ENCODE measurements around the gene SPIRE1.

The SPIRE1 gene

DNA sequence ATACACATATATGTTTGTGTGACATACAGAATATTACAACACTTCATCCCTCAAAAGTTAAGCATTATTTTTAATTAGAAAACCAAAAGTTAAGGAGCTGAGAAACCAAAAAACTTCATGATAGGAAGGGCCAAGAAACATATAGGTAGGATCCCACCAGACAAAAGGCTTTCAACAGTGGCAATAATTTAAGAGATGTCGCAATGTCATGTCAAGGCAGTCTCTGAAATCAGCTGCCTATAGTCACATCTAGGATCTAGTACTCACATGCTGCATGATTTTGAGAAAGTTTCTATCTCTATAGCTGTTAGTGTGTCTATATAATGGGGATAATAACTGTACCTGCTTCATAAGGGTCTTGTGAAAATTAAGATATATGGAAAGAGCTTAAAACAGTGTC is 72.7 kb downstream of the SPIRE1 start:
- no peaks in the 10 kb centered on the region for H3K9me3 ChIP-seq (ENCODE audit: control insufficient read depth, low read length)
- 97 to 100% methylated on average over 1 of the region's 1 CpG for WGBS, 2 experiments

DNA sequence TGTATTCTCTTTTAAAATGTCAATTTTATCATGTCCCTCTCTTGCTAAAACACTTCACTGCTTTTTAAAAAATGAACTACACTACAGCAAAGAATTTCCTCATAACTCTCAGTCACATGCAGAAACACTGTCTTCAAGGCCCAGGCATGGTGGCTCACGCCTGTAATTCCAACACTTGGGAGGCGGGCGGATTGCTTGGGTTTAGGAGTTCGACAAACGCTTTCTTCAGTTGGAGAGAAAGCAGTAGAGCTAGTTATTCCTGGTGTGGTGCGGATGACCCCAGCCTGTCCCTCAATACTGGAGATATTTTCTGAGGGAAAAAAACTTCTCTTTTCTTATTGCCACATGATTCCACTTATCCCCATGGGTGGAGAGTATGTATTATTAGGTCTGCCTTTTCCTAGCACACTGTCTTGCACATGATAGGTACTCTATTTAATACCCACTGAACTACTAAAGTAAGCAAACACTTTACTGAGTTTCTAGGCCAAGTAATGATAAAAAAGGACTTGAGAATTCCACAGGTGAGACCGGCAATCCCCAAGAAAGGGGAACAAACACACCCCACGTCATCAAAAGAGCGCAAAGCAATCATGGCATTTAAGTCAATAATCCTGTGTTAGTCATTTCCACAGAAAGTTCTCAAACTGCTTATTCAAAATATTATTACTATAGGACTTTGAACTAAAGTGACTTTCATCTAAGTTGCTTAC is 77.1 kb downstream of the SPIRE1 start:
- Histone ChIP-seq H3K27me3 (ENCODE audit: control insufficient read depth, insufficient read depth, low read length, poor library complexity, severe bottlenecking) (no peaks in the 10 kb centered on the region), H3K27ac (ENCODE audit: insufficient read depth, low read depth, low read length, poor library complexity, severe bottlenecking) (no peak overlapping the region), H3K36me3 (ENCODE audit: control insufficient read depth, insufficient read depth, low read length) (no peaks in the 10 kb centered on the region), H3K9me3 (ENCODE audit: control insufficient read depth, low read length) (no peaks in the 10 kb centered on the region), H3K4me1 (ENCODE audit: control insufficient read depth, insufficient read depth, low read length) (no peaks in the 10 kb centered on the region), H3K4me3 (ENCODE audit: insufficient read depth, low read depth, low read length) (no peak overlapping the region)
- WGBS, 2 experiments, result 92 to 94% methylated on average over 9 of the region's 9 CpGs

More for the DNA sequence above, 72.7 kb downstream of the SPIRE1 start:
- no peak overlapping the region for H3K27ac ChIP-seq (ENCODE audit: insufficient read depth, low read depth, low read length, poor library complexity, severe bottlenecking)
- H3K4me1 ChIP-seq (ENCODE audit: control insufficient read depth, insufficient read depth, low read length), result no peaks in the 10 kb centered on the region
- no peaks in the 10 kb centered on the region for H3K36me3 ChIP-seq (ENCODE audit: control insufficient read depth, insufficient read depth, low read length)
- no peak overlapping the region for H3K4me3 ChIP-seq (ENCODE audit: insufficient read depth, low read depth, low read length)
- no peaks in the 10 kb centered on the region for H3K27me3 ChIP-seq (ENCODE audit: control insufficient read depth, insufficient read depth, low read length, poor library complexity, severe bottlenecking)

DNA sequence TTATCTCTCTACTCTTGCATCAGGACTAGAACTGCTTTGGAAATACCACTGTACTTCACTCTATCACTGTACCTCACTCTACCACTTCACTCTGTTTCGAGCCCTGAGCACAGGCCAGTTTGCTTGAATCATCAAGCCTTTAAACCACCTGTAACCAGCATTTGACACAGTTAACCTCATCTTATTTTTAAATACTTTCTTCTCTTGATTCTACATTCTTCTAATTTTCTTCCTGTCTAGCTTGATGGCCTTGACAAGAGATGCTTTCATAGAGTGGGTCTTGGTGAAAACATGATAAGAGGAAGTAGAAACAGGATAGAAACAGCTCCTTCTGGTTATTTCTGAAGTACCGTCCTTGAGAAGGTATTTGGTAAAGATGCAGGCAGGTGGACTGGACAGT is 78.1 kb downstream of the SPIRE1 start:
- Histone ChIP-seq H3K4me3 (ENCODE audit: insufficient read depth, low read depth, low read length) (no peak overlapping the region), H3K27ac (ENCODE audit: insufficient read depth, low read depth, low read length, poor library complexity, severe bottlenecking) (no peak overlapping the region), H3K9me3 (ENCODE audit: control insufficient read depth, low read length) (no peaks in the 10 kb centered on the region), H3K36me3 (ENCODE audit: control insufficient read depth, insufficient read depth, low read length) (no peaks in the 10 kb centered on the region), H3K4me1 (ENCODE audit: control insufficient read depth, insufficient read depth, low read length) (no peaks in the 10 kb centered on the region), H3K27me3 (ENCODE audit: control insufficient read depth, insufficient read depth, low read length, poor library complexity, severe bottlenecking) (no peaks in the 10 kb centered on the region)
- WGBS, 2 experiments, result 93 to 95% methylated on average over 2 of the region's 2 CpGs

DNA sequence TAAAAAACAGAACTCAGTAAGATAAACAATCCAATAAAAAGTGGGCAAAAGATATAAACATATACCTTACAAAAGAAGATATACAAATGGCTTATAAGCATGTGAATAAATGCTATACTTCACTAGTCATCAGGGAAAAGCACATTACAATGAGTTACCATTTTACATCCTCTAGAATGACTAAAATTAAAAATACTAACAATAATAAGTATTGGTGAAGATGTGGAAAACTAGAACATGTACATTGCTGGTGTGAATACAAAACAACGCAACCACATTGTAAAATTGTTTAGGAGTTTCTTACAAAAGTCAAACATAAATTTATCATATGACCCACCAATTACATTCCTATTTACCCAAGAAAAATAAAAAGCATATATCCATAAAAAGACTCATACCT is 80.1 kb downstream of the SPIRE1 start:
- no peaks in the 10 kb centered on the region for H3K36me3 ChIP-seq (ENCODE audit: control insufficient read depth, insufficient read depth, low read length)
- H3K9me3 ChIP-seq (ENCODE audit: control insufficient read depth, low read length), result no peaks in the 10 kb centered on the region
- no peak overlapping the region for H3K4me3 ChIP-seq (ENCODE audit: insufficient read depth, low read depth, low read length)
- no peaks in the 10 kb centered on the region for H3K4me1 ChIP-seq (ENCODE audit: control insufficient read depth, insufficient read depth, low read length)
- no peaks in the 10 kb centered on the region for H3K27me3 ChIP-seq (ENCODE audit: control insufficient read depth, insufficient read depth, low read length, poor library complexity, severe bottlenecking)
- H3K27ac ChIP-seq (ENCODE audit: insufficient read depth, low read depth, low read length, poor library complexity, severe bottlenecking), result no peak overlapping the region
- 100% methylated on average over 1 of the region's 1 CpG; no CpG with 5 or more reads in 1 of the 2 experiments for WGBS, 2 experiments

DNA sequence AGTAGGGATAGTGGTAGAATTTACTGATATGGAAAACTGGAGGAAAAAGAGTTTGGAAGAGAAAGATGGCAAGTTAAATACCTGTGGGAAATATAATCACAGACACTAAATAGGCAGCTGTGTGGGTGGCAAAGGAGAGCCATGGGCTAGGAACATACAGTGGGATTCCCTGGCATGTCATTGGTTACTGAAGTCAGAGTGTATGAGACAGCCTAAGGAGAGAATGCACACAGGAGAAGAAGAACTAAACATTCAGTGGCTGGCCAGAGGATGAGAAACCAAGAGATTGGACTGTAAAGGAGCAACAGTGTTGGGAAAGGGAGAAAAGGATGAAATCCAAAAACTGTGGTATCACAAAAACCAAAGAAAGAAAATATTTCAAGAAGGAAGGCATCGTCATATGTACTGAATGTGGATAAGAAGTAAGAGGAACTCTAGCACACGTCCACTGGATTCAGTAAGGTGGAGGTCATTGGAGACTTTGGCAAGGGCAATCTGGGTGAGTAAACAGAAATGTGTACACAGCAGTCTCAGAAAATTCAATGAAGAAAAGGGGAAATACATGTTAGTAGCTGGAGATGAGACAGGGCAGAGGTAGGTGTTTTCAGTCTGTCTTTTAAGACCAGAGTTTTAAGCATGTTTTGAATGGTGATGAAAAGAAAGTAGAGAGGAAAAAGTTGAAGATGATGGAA is 83.3 kb downstream of the SPIRE1 start:
- no peak overlapping the region for H3K27ac ChIP-seq (ENCODE audit: insufficient read depth, low read depth, low read length, poor library complexity, severe bottlenecking)
- no peaks in the 10 kb centered on the region for H3K36me3 ChIP-seq (ENCODE audit: control insufficient read depth, insufficient read depth, low read length)
- 94% methylated on average over 2 of the region's 2 CpGs for WGBS, 2 experiments
- no peaks in the 10 kb centered on the region for H3K27me3 ChIP-seq (ENCODE audit: control insufficient read depth, insufficient read depth, low read length, poor library complexity, severe bottlenecking)
- H3K4me3 ChIP-seq (ENCODE audit: insufficient read depth, low read depth, low read length), result no peak overlapping the region
- H3K9me3 ChIP-seq (ENCODE audit: control insufficient read depth, low read length), result no peaks in the 10 kb centered on the region
- H3K4me1 ChIP-seq (ENCODE audit: control insufficient read depth, insufficient read depth, low read length), result no peaks in the 10 kb centered on the region

DNA sequence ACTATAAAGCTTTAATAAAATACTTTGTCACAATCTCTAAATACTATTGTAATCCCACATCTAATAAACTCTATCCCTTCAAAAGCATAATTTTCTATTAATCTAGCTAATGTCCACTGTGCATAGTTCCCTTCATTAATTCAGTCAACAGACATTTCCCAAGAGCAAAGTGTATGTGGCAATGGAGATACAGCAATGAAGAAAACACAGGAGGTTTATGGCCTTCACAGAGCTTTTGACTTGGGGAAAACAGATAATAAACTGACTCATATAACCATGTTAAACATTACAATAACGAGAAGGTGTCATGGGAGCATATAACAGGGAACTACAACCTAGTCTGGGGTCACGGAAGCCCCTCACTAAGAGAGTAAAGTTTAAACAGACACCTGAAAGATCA is 86.3 kb downstream of the SPIRE1 start:
- no peaks in the 10 kb centered on the region for H3K27me3 ChIP-seq (ENCODE audit: control insufficient read depth, insufficient read depth, low read length, poor library complexity, severe bottlenecking)
- no peak overlapping the region for H3K4me3 ChIP-seq (ENCODE audit: insufficient read depth, low read depth, low read length)
- no peaks in the 10 kb centered on the region for H3K36me3 ChIP-seq (ENCODE audit: control insufficient read depth, insufficient read depth, low read length)
- 92 to 93% methylated on average over 2 of the region's 2 CpGs for WGBS, 2 experiments
- no peaks in the 10 kb centered on the region for H3K9me3 ChIP-seq (ENCODE audit: control insufficient read depth, low read length)
- no peak overlapping the region for H3K27ac ChIP-seq (ENCODE audit: insufficient read depth, low read depth, low read length, poor library complexity, severe bottlenecking)
- no peaks in the 10 kb centered on the region for H3K4me1 ChIP-seq (ENCODE audit: control insufficient read depth, insufficient read depth, low read length)

DNA sequence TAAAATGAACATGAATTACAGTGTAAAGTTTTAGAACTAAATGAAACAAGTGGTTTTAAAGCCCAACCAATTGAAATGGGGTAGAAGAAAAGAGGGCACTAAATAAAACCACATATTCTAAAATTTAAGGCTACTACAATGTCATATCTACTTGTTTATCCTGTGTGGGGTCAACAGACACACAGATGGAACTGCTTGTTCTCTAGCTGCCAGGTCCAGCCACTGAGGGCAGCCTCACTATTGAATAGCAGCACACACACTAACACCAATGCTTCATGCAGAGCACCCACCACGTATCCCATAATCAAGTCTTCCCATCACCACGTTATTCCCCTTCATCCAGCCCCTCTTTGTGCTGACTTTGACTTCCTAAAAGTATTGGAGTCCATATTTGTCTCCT is 88.1 kb downstream of the SPIRE1 start:
- no peaks in the 10 kb centered on the region for H3K9me3 ChIP-seq (ENCODE audit: control insufficient read depth, low read length)
- H3K4me3 ChIP-seq (ENCODE audit: insufficient read depth, low read depth, low read length), result no peak overlapping the region
- no peaks in the 10 kb centered on the region for H3K27me3 ChIP-seq (ENCODE audit: control insufficient read depth, insufficient read depth, low read length, poor library complexity, severe bottlenecking)
- no peak overlapping the region for H3K27ac ChIP-seq (ENCODE audit: insufficient read depth, low read depth, low read length, poor library complexity, severe bottlenecking)
- WGBS, 2 experiments, result 69 to 84% methylated on average over 2 of the region's 2 CpGs
- no peaks in the 10 kb centered on the region for H3K4me1 ChIP-seq (ENCODE audit: control insufficient read depth, insufficient read depth, low read length)
- H3K36me3 ChIP-seq (ENCODE audit: control insufficient read depth, insufficient read depth, low read length), result no peaks in the 10 kb centered on the region

DNA sequence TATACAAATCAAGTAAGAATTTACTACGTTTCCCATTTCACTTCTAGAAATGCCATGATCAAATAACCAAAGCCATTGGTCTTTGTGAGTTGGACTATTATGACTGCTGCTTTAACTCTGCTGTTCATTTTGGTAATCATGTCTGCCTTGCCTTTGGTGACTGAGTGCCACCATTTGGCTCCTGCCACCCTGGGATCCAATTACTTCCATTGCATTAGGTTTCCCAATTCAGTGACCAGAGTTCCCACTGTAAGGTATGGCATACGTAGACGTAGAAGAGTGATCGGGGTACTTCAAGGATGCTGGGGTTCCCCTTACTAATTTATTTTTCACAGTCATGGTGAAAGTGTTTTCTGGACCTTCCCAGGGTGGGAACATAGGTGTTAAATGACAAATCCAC is 90.1 kb downstream of the SPIRE1 start:
- H3K27ac ChIP-seq (ENCODE audit: insufficient read depth, low read depth, low read length, poor library complexity, severe bottlenecking), result no peak overlapping the region
- H3K9me3 ChIP-seq (ENCODE audit: control insufficient read depth, low read length), result no peaks in the 10 kb centered on the region
- no peaks in the 10 kb centered on the region for H3K36me3 ChIP-seq (ENCODE audit: control insufficient read depth, insufficient read depth, low read length)
- H3K27me3 ChIP-seq (ENCODE audit: control insufficient read depth, insufficient read depth, low read length, poor library complexity, severe bottlenecking), result no peaks in the 10 kb centered on the region
- no peak overlapping the region for H3K4me3 ChIP-seq (ENCODE audit: insufficient read depth, low read depth, low read length)
- H3K4me1 ChIP-seq (ENCODE audit: control insufficient read depth, insufficient read depth, low read length), result no peaks in the 10 kb centered on the region
- WGBS, 2 experiments, result 93 to 94% methylated on average over 4 of the region's 4 CpGs

DNA sequence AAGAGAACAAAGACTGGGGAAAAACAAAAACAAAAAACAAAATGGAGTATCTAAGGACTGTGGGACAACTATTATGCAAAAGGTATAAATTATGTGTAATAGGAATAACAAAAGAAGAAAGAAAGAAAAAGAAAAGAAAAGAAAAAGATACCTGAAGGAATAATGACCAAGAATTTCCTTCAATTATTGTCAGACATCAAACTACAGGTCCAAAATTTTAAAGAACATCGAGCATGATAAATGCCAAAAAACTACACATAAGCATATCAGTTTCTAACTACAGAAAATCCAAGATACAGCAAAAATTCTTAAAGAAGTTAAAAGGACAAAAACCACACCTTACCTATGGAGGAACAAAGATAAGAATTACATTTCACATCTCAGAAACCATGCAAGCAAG is 93.0 kb downstream of the SPIRE1 start:
- Histone ChIP-seq H3K27me3 (ENCODE audit: control insufficient read depth, insufficient read depth, low read length, poor library complexity, severe bottlenecking) (no peaks in the 10 kb centered on the region), H3K36me3 (ENCODE audit: control insufficient read depth, insufficient read depth, low read length) (no peaks in the 10 kb centered on the region), H3K4me1 (ENCODE audit: control insufficient read depth, insufficient read depth, low read length) (no peaks in the 10 kb centered on the region), H3K9me3 (ENCODE audit: control insufficient read depth, low read length) (no peaks in the 10 kb centered on the region), H3K27ac (ENCODE audit: insufficient read depth, low read depth, low read length, poor library complexity, severe bottlenecking) (no peak overlapping the region), H3K4me3 (ENCODE audit: insufficient read depth, low read depth, low read length) (no peak overlapping the region)
- WGBS, 2 experiments, result 80 to 97% methylated on average over 1 of the region's 1 CpG

DNA sequence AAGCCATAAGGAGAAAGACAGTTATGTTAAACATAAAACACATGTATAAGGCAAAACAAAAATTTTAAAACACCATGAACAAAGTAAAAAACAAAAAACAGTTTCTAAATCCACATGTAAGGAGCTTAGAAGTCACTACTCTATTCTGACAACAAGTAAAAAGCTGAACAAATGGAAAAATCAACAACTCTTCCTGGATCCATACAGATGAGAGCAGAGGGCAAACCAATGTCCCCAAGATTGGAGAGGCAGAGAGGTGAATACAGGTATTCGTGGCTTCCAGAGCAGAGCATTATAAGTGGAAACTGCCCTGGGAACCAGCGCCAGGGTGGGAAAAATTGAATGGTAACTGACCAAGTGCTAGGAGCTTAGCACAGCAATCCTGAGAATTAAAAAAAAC is 93.5 kb downstream of the SPIRE1 start:
- no peaks in the 10 kb centered on the region for H3K36me3 ChIP-seq (ENCODE audit: control insufficient read depth, insufficient read depth, low read length)
- H3K4me1 ChIP-seq (ENCODE audit: control insufficient read depth, insufficient read depth, low read length), result no peaks in the 10 kb centered on the region
- H3K27ac ChIP-seq (ENCODE audit: insufficient read depth, low read depth, low read length, poor library complexity, severe bottlenecking), result no peak overlapping the region
- H3K9me3 ChIP-seq (ENCODE audit: control insufficient read depth, low read length), result no peaks in the 10 kb centered on the region
- WGBS, 2 experiments, result 78 to 84% methylated on average over 2 of the region's 2 CpGs
- H3K27me3 ChIP-seq (ENCODE audit: control insufficient read depth, insufficient read depth, low read length, poor library complexity, severe bottlenecking), result no peaks in the 10 kb centered on the region
- no peak overlapping the region for H3K4me3 ChIP-seq (ENCODE audit: insufficient read depth, low read depth, low read length)

All from ectodermal cell (in vitro differentiated cells).